GM10266 (cell line): ENCODE measurements around the gene HSD3B1.
"Not testable (repeated sequence)": the region's sequence is repeated elsewhere in the genome, so short reads cannot be mapped to it uniquely, and the experiment has no call there.

Source experiments
- DNase-seq: peaks from one replicate; pipeline ENCODE4 v3.0.0; 2012; ENCODE audit errors: extremely low spot score
- TF ChIP-seq, protein P1 (sequence below): IDR thresholded peaks from 2 replicates; pipeline ENCODE4 v1.5.1; 2012; ENCODE audit warnings: mild to moderate bottlenecking, low read depth; ENCODE audit not compliant: control insufficient read depth, insufficient read depth; ENCODE audit errors: missing control alignments

Gene HSD3B1

GRCh38 chr1:119490925-119491324 is 16.1 kb upstream of the HSD3B1 start:
- TF ChIP-seq, protein P1, sequence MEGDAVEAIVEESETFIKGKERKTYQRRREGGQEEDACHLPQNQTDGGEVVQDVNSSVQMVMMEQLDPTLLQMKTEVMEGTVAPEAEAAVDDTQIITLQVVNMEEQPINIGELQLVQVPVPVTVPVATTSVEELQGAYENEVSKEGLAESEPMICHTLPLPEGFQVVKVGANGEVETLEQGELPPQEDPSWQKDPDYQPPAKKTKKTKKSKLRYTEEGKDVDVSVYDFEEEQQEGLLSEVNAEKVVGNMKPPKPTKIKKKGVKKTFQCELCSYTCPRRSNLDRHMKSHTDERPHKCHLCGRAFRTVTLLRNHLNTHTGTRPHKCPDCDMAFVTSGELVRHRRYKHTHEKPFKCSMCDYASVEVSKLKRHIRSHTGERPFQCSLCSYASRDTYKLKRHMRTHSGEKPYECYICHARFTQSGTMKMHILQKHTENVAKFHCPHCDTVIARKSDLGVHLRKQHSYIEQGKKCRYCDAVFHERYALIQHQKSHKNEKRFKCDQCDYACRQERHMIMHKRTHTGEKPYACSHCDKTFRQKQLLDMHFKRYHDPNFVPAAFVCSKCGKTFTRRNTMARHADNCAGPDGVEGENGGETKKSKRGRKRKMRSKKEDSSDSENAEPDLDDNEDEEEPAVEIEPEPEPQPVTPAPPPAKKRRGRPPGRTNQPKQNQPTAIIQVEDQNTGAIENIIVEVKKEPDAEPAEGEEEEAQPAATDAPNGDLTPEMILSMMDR, result no peak
- DNase-seq, result no peak

- TF ChIP-seq, protein P1, result no peak
- DNase-seq, result no peak
These were observed 14.2 kb upstream of the HSD3B1 start for GRCh38 chr1:119492763-119493162.

DNA sequence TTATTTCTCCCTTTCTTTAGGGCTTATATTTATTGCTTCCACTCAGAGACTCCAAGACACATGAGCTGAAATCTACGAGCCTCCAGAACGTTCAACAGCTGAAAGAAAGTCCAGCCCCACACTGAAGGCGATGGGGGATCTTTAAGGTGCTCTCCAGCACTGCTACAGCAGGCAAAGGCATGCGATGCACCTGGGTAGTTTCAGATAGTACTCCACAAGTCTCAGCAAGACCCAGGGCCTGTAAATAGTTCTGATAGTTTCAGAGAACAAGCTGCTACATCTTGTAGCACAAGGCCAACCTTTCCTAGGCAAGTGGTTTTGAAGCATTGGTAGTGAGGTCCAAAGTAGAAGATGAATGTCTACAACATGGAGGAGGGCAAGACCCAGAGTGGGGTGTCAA is 2.2 kb upstream of the HSD3B1 start:
- no peak for DNase-seq
- TF ChIP-seq, protein P1, result no peak

DNA sequence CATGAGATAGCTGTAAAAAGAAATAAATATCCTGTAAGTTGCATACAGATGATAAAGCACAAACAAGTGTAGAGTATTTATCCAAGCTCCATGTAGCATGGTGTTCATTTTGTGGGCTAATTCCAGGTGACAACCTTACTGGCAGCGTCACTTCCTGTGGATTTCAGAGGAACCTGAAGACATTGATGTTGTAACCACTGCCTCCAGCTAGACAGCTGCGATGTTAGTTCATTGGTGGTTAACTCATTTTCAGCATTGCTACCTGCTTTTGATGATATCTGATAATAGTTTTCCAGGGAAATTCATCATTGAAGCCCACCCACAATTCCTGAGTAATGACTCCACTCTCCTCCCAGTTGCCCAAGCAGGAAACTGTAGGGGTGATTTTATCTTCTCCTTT is 3.0 kb downstream of the HSD3B1 start:
- DNase-seq, result no peak
- TF ChIP-seq, protein P1, result no peak

DNA sequence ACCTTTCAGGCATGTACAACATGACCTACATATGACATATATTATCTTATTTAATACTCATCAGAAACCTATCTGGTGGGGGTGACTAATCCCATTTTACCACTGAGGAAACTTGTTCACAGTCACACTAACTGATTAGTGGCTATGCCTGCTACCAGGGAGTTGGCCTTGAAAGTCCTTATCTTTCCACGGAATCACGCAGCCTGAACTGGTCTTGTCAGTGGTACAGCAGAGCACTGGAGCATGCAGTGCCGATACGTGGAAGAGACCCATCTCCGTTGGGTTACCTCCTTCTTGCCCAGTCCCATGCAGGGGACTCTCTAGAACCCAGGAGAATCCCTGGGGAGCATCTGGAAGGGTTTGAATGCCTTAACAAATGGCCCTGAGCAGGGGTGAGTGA is 8.2 kb downstream of the HSD3B1 start:
- no peak for DNase-seq
- TF ChIP-seq, protein P1, result no peak

- TF ChIP-seq, protein P1, result no peak
- DNase-seq, result no peak
These were observed 9.2 kb downstream of the HSD3B1 start for GRCh38 chr1:119516247-119516646.

- no peak for DNase-seq
- TF ChIP-seq, protein P1, result no peak
These were observed 9.7 kb downstream of the HSD3B1 start for GRCh38 chr1:119516680-119517079.

DNA sequence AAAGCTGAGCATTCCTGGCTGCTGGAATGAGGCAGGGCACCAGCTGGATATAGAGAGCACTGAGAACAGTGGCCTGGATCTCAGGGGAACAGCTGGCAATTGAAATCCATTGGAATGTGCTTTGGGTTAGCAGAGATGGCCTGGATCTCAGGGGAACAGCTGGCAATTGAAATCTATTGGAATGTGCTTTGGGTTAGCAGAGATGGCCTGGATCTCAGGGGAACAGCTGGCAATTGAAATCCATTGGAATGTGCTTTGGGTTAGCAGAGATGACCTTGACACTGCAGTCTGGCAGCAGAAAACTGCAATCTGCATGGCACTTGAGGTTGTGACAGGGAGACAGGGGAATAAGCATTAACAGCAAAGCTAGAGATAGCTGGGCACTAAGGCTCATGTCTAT is 10.7 kb downstream of the HSD3B1 start:
- not testable (repeated sequence) for DNase-seq
